HG03064 (cell line): ENCODE measurements around the gene NEB.

Source experiments
- ATAC-seq: cut with Tn5 transposase; IDR thresholded peaks from one replicate; pipeline ENCODE4 v1.9.1; 2021; ENCODE audit warnings: low read depth; ENCODE audit not compliant: unreplicated experiment

NEB gene

GRCh38 chr2:151506170-151506569, 228.1 kb downstream of the NEB start:
- ATAC-seq: no peak

GRCh38 chr2:151498178-151498577, 236.1 kb downstream of the NEB start:
- ATAC-seq: no peak

- no peak for ATAC-seq
These were observed 242.8 kb downstream of the NEB start for GRCh38 chr2:151491496-151491895.

GRCh38 chr2:151490276-151490675, 244.0 kb downstream of the NEB start:
- no peak for ATAC-seq

GRCh38 chr2:151486053-151486452, 248.2 kb downstream of the NEB start:
- no peak for ATAC-seq

- no peak for ATAC-seq
These were observed 250.2 kb downstream of the NEB start for GRCh38 chr2:151484100-151484499.

- no peak for ATAC-seq
These were observed 250.7 kb downstream of the NEB start for GRCh38 chr2:151483546-151483945.

- no peak for ATAC-seq
These were observed 252.0 kb downstream of the NEB start for GRCh38 chr2:151482171-151482725.

GRCh38 chr2:151481744-151482143, 252.5 kb downstream of the NEB start:
- ATAC-seq: no peak

GRCh38 chr2:151478011-151478410, 256.3 kb downstream of the NEB start:
- ATAC-seq: no peak

- no peak for ATAC-seq
These were observed 258.0 kb downstream of the NEB start for GRCh38 chr2:151476287-151476686.

GRCh38 chr2:151475071-151475470, 259.2 kb downstream of the NEB start:
- no peak for ATAC-seq

- ATAC-seq: no peak
These were observed 261.3 kb downstream of the NEB start for GRCh38 chr2:151472966-151473365.

GRCh38 chr2:151470556-151470955, 263.7 kb downstream of the NEB start:
- no peak for ATAC-seq

GRCh38 chr2:151465771-151466170, 268.5 kb downstream of the NEB start:
- no peak for ATAC-seq

GRCh38 chr2:151459358-151459757, 274.9 kb downstream of the NEB start:
- no peak for ATAC-seq

- ATAC-seq: no peak
These were observed 295.1 kb downstream of the NEB start for GRCh38 chr2:151439127-151439526.

GRCh38 chr2:151438506-151438905, 295.8 kb downstream of the NEB start:
- ATAC-seq: no peak

- no peak for ATAC-seq
These were observed 296.6 kb downstream of the NEB start for GRCh38 chr2:151437630-151438029.
